GM12801 (cell line): Measurements from ENCODE around the gene WASF1.

Experiments
- CTCF ChIP-seq: IDR thresholded peaks from one replicate; pipeline ENCODE4 v1.5.1; 2011; ENCODE audit warnings: control low read depth; ENCODE audit not compliant: insufficient read length; ENCODE audit errors: extremely low read depth

WASF1 gene

GRCh38 chr6:110185879-110186278 lies 6.4 kb upstream of the WASF1 start:
- TF ChIP-seq CTCF = no peak

GRCh38 chr6:110183292-110183885 lies 3.9 kb upstream of the WASF1 start:
- no peak for TF ChIP-seq CTCF

DNA sequence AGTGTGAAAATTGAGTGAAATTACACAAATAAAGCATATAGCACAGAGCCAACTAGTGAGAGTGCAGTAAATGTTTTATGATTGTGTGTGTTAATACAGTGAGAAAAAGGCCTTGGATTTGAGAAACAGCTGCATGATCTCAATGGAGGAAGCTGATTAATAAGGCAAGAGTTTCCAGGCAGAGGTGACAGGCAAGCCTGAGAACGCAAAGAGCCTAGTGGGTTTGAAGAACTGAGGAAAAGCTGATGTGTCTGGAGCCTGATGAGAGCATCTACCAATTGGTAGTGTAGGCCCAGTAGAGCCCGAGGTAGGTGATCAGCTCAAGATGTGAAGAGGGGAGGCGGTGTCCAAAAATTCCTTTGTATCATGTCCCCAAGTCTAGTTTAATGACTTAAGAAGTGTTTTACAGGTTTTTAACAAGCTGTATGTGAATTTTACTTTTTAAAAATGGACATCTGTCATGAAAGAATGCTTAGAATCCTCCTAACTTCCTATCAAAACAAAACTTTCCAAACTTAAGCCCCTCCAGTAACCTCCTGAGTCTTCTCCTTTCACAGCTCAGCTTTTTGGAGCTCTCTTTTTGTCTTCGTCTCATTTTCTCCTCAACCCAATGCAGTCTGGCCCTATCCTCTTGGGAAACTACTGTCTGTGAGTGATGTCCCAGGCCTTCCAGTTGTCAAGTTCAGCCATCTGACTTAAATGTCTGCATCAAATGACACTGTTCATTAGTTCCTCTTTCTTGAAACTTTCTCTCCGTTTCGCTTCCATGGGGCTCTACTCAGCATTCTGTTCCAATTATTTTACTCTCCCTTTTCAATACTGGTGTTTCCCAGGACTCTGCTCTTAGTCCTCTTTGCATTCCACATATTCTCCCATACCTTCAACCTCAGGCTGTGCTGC lies 1.9 kb upstream of the WASF1 start:
- TF ChIP-seq CTCF = no peak

- no peak for TF ChIP-seq CTCF
Measured at GRCh38 chr6:110180228-110181008, 948 bp upstream of the WASF1 start, which contains the start of gene CDC40. Gene CDC40 (plus strand): TSS chr6:110180427. CDS start chr6:110180445, 18 bp downstream.

GRCh38 chr6:110178626-110179405 lies 654 bp downstream of the WASF1 start:
- no peak for TF ChIP-seq CTCF

- TF ChIP-seq CTCF = no peak
Measured at GRCh38 chr6:110173506-110174132, 5.9 kb downstream of the WASF1 start.
